Endodermal cell (in vitro differentiated cells): Measurements from ENCODE around the gene SPRED2. TPM values are rescaled to one million over a fixed set of nuclear protein-coding genes. Genes with fewer than 3 reads are reported as not detected.

Experiments used
- DNase-seq: peaks from one replicate; pipeline ENCODE4 v3.0.0-alpha.2; 2017
- H3K27ac ChIP-seq: 2 replicates; pipeline ENCODE4 v1.5.1; 2013; ENCODE audit warnings: mild to moderate bottlenecking, low read depth, low read length, moderate library complexity
- H3K27me3 ChIP-seq: 2 replicates; pipeline ENCODE4 v1.6.1; 2013; ENCODE audit warnings: mild to moderate bottlenecking, low read length, moderate library complexity; ENCODE audit not compliant: insufficient read depth, control insufficient read depth, poor library complexity, severe bottlenecking
- H3K36me3 ChIP-seq: 2 replicates; pipeline ENCODE4 v1.7.0; 2013; ENCODE audit warnings: mild to moderate bottlenecking, low read length, moderate library complexity; ENCODE audit not compliant: control insufficient read depth, insufficient read depth
- H3K4me1 ChIP-seq: one replicate; pipeline ENCODE4 v1.7.0; 2013; ENCODE audit warnings: low read length; ENCODE audit not compliant: control insufficient read depth, insufficient read depth
- H3K4me3 ChIP-seq: 2 replicates; pipeline ENCODE4 v1.5.1; 2013; ENCODE audit warnings: mild to moderate bottlenecking, low read length, moderate library complexity
- H3K9ac ChIP-seq: 2 replicates; pipeline ENCODE4 v1.6.1; 2013; ENCODE audit warnings: mild to moderate bottlenecking, low read length, moderate library complexity; ENCODE audit not compliant: poor library complexity, severe bottlenecking; ENCODE audit errors: extremely low read depth
- H3K9me3 ChIP-seq: 2 replicates; pipeline ENCODE4 v1.6.1; 2013; ENCODE audit warnings: mild to moderate bottlenecking, low read length, moderate library complexity; ENCODE audit not compliant: control insufficient read depth
- H3K27ac Mint-ChIP-seq: 2 replicates; pipeline ENCODE4 v1.8.0; 2020; ENCODE audit warnings: mixed read lengths
- H3K27me3 Mint-ChIP-seq: 2 replicates; pipeline ENCODE4 v1.8.0; 2021; ENCODE audit warnings: mild to moderate bottlenecking, mixed read lengths; ENCODE audit not compliant: insufficient read depth
- H3K36me3 Mint-ChIP-seq: 2 replicates; pipeline ENCODE4 v1.8.0; 2020; ENCODE audit warnings: low read depth, mixed read lengths
- H3K4me1 Mint-ChIP-seq: 2 replicates; pipeline ENCODE4 v1.8.0; 2020; ENCODE audit warnings: mixed read lengths
- H3K4me3 Mint-ChIP-seq: 2 replicates; pipeline ENCODE4 v1.8.0; 2020; ENCODE audit warnings: mild to moderate bottlenecking, moderate library complexity, mixed read lengths
- H3K9me3 Mint-ChIP-seq: 2 replicates; pipeline ENCODE4 v1.8.0; 2020; ENCODE audit warnings: mild to moderate bottlenecking, mixed read lengths
- CTCF ChIP-seq: fragments of 200-600 bp; sonication (generic); conservative IDR thresholded peaks from 2 replicates; pipeline ENCODE4 v1.5.0; 2021; ENCODE audit warnings: antibody characterized with exemption, mild to moderate bottlenecking
- WGBS, 2 experiments: methylation state at CpG; one replicate each; pipeline versions ENCODE4 v1.1.5 to v1.1.7; 2013; ENCODE audit warnings: missing lambda C conversion rate in 2 of 2, mixed read lengths in 1 of 2; ENCODE audit not compliant: insufficient coverage in 1 of 2, insufficient read length in 1 of 2; 5-methylcytosine and 5-hydroxymethylcytosine counted together
- total RNA-seq, 2 donors: library from RNA; stranded (reverse); fragmentation: NEBNext Ultra II Directional in 1 of 2; extraction: Animal tissue kit (Norgen Biotek cat#: 25700) in 1 of 2; gene quantifications; 2 replicates in 1 of 2; 3 replicates in 1 of 2; pipeline ENCODE4 v1.2.1, GENCODE V29; 2021

Gene SPRED2
- total RNA-seq, 2 donors from 2014 or later: 60.3 to 70.1 TPM

DNA sequence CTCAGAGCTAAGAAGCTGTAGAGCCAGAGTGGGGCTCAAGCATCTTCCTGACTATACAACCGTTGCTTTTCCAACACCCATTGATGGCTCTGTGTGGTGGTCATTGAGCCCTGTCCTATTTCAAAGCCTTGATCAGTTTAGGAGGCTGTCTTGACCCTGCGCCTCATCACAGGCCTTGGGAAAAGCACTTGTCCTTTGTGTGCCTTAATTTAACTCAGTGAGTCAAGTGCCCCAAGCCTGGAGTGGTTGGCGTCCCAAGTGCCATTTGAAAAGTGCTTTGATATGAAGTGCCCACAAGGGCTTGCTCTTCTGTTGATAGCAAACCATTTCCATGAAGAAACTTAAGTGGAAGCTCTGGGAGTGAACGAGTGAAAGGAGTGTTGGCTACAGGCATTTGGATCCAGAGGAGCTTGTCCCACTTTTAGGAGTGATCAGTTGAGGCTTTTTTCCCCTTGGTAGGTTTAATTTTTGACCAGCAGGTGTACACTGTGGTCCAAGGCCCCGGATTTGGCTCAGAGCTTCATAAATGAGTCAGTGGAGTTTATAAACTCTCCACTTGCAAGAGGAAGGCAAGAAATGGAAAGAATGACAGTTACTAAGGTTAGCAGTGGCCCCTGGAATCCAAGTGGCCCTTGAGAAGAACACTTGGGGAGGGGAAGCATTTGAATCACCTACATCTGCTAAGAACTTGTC lies 154.5 kb downstream of the SPRED2 start:
- Histone ChIP-seq H3K9me3 (no peaks in the 10 kb centered on the region), H3K27me3 (no peaks in the 10 kb centered on the region), H3K27ac (no peak overlapping the region), H3K4me3 (no peak overlapping the region), H3K9ac (no peak overlapping the region), H3K4me1 (peaks cover 6% of the 10 kb centered on the region), H3K36me3 (peaks cover 7% of the 10 kb centered on the region)
- Mint-ChIP-seq H3K4me3 (no peak overlapping the region), H3K4me1 (peaks cover 34% of the 10 kb centered on the region), H3K27me3 (peaks cover 91% of the 10 kb centered on the region), H3K9me3 (no peaks in the 10 kb centered on the region), H3K27ac (no peak overlapping the region), H3K36me3 (peaks cover 10% of the 10 kb centered on the region)
- WGBS, 2 experiments: 82 to 86% methylated on average over 4 to 5 of the region's 5 CpGs
- no peak for TF ChIP-seq CTCF
- no peak for DNase-seq

DNA sequence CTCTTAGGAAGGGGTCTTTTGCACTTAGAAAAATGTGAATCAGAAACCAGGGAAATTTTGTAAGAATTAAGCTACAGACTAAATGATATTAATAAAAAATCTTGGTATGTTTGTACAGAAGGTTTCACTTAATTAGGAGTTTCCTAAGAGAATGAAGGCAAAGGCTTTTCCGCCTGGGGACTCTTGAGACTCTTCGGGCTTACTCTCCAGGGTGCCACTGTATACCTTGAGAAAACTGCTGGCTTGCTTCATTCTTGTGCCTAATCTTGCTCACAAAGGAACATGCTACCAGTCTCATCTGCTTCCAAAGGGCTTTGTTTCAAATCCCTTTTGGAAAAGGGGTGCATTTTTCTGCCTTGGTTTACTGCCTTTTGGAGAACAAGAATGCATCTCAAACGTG lies 155.3 kb downstream of the SPRED2 start:
- no peaks in the 10 kb centered on the region for H3K27me3 ChIP-seq
- TF ChIP-seq CTCF: no peak
- peaks cover 18% of the 10 kb centered on the region for H3K36me3 Mint-ChIP-seq
- no peaks in the 10 kb centered on the region for H3K9me3 ChIP-seq
- H3K36me3 ChIP-seq: peaks cover 14% of the 10 kb centered on the region
- H3K4me1 Mint-ChIP-seq: peaks cover 33% of the 10 kb centered on the region
- WGBS, 2 experiments: 31 to 41% methylated on average over 3 of the region's 3 CpGs
- no peak overlapping the region for H3K4me3 ChIP-seq
- H3K27me3 Mint-ChIP-seq: peaks cover 96% of the 10 kb centered on the region
- H3K27ac ChIP-seq: no peak overlapping the region
- DNase-seq: no peak
- peaks cover 6% of the 10 kb centered on the region for H3K4me1 ChIP-seq
- H3K9me3 Mint-ChIP-seq: no peaks in the 10 kb centered on the region
- H3K9ac ChIP-seq: peak overlapping the region; percentile 7
- H3K4me3 Mint-ChIP-seq: no peak overlapping the region
- peak overlapping the region; percentile 44 for H3K27ac Mint-ChIP-seq

- no peak for TF ChIP-seq CTCF
- Mint-ChIP-seq H3K27me3 (peaks cover 97% of the 10 kb centered on the region), H3K27ac (no peak overlapping the region), H3K9me3 (no peaks in the 10 kb centered on the region), H3K4me3 (no peak overlapping the region), H3K4me1 (peaks cover 29% of the 10 kb centered on the region), H3K36me3 (peaks cover 23% of the 10 kb centered on the region)
- Histone ChIP-seq H3K36me3 (peaks cover 19% of the 10 kb centered on the region), H3K4me1 (peaks cover 6% of the 10 kb centered on the region), H3K9ac (no peak overlapping the region), H3K27ac (no peak overlapping the region), H3K4me3 (no peak overlapping the region), H3K27me3 (no peaks in the 10 kb centered on the region), H3K9me3 (no peaks in the 10 kb centered on the region)
- DNase-seq: no peak
- WGBS, 2 experiments: 71 to 82% methylated on average over 5 of the region's 5 CpGs
Measured at GRCh38 chr2:65276609-65277008, 155.8 kb downstream of the SPRED2 start.
